ENCODE results near the gene SPECC1L.
"Not testable (repeated sequence)": the region's sequence is repeated elsewhere in the genome, so short reads cannot be mapped to it uniquely, and the experiment has no call there.

SPECC1L gene

GRCh38 chr22:24264329-24264896 lies 6.2 kb upstream of the SPECC1L start:
- ATAC-seq, H3K27me3 Mint-ChIP-seq: not testable (repeated sequence)

GRCh38 chr22:24265734-24266133 lies 4.9 kb upstream of the SPECC1L start:
- Mint-ChIP-seq H3K27ac (no peak overlapping the region), H3K4me3 (no peak overlapping the region), H3K36me3 (no peaks in the 10 kb centered on the region), H3K9me3 (no peaks in the 10 kb centered on the region), H3K27me3 (no peaks in the 10 kb centered on the region), H3K4me1 (peaks cover 27% of the 10 kb centered on the region)
- no peak for ATAC-seq

More at GRCh38 chr22:24264329-24264896, 6.2 kb upstream of the SPECC1L start:
- H3K36me3 Mint-ChIP-seq, H3K9me3 Mint-ChIP-seq: not testable (repeated sequence)
- Mint-ChIP-seq H3K27ac (peak overlapping the region; percentile 94), H3K4me1 (peaks cover 27% of the 10 kb centered on the region), H3K4me3 (peak overlapping the region; percentile 55)

DNA sequence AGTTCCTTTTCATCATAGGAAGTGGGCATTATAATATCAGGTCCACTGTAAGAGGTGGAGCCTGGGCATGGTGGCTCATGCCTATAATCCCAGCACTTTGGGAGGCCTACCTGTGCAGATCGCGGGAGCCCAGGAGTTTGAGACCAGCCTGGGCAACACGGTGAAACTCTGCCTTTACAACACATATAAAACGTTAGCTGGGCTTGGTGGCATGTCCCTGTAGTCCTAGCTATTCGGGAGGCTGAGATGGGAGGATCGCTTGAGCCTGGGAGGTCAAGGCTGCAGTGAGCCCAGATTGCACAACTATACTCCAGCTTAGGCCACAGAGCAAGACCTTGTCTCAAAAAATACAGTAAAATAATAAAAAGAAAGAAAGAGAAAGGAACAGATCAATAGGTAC lies 4.1 kb upstream of the SPECC1L start:
- not testable (repeated sequence) for H3K4me3 Mint-ChIP-seq, ATAC-seq, H3K36me3 Mint-ChIP-seq, H3K27me3 Mint-ChIP-seq, H3K27ac Mint-ChIP-seq, H3K9me3 Mint-ChIP-seq
- peaks cover 28% of the 10 kb centered on the region for H3K4me1 Mint-ChIP-seq

DNA sequence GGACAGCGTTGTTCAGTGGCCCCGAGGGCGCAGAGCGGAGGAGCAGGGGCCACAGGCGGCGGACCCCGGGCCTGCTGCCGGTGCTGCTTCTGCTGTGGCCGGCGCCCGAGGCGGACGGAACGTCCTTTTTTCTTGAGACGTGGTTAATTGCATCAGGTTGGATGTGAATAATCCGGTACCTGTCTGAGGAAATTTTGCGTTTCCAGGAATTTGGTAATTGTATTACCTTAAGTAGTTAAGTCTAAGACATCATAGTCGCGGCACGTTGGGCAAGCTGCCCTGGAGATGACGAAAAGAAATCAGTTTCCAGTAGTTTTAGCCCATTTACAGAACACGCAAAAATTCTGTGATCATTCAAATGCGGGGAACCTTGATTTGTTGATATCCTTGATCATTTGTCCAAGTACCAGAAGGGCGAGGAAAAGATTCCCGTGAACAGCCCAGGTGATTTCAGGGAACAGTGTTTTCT lies 789 bp downstream of the SPECC1L start:
- ATAC-seq, result no peak
- Mint-ChIP-seq H3K4me1 (peaks cover 40% of the 10 kb centered on the region), H3K36me3 (no peaks in the 10 kb centered on the region), H3K9me3 (no peaks in the 10 kb centered on the region), H3K4me3 (peak overlapping the region; percentile 92), H3K27ac (peak overlapping the region; percentile 77), H3K27me3 (no peaks in the 10 kb centered on the region)

GRCh38 chr22:24273031-24273430 lies 2.4 kb downstream of the SPECC1L start:
- H3K4me1 Mint-ChIP-seq, result peaks cover 47% of the 10 kb centered on the region
- not testable (repeated sequence) for H3K9me3 Mint-ChIP-seq, ATAC-seq, H3K27me3 Mint-ChIP-seq
- H3K27ac Mint-ChIP-seq, result peak overlapping the region; percentile 77
- H3K4me3 Mint-ChIP-seq, result peak overlapping the region; percentile 92
- peaks cover 10% of the 10 kb centered on the region for H3K36me3 Mint-ChIP-seq

DNA sequence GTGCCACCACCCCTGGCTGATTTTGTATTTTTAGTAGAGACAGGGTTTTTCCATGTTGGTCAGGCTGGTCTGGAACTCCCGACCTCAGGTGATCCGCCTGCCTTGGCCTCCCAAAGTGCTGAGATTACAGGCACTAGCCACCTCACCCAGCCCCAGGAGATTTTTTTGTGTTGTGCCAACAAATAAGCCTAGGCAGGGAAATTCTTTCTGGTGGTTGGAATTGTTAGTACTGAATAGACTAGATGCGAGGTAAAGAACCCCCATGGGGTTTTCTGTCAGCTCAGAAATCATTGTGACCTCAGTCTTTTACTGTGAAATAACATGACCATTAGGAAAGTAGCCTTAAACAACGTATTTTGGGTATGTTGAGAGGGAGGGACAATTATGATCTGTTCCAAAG lies 3.3 kb downstream of the SPECC1L start:
- not testable (repeated sequence) for H3K27me3 Mint-ChIP-seq, H3K9me3 Mint-ChIP-seq, ATAC-seq
- peaks cover 47% of the 10 kb centered on the region for H3K4me1 Mint-ChIP-seq
- H3K36me3 Mint-ChIP-seq, result peaks cover 10% of the 10 kb centered on the region
- peak overlapping the region; percentile 56 for H3K4me3 Mint-ChIP-seq
- peak overlapping the region; percentile 65 for H3K27ac Mint-ChIP-seq

DNA sequence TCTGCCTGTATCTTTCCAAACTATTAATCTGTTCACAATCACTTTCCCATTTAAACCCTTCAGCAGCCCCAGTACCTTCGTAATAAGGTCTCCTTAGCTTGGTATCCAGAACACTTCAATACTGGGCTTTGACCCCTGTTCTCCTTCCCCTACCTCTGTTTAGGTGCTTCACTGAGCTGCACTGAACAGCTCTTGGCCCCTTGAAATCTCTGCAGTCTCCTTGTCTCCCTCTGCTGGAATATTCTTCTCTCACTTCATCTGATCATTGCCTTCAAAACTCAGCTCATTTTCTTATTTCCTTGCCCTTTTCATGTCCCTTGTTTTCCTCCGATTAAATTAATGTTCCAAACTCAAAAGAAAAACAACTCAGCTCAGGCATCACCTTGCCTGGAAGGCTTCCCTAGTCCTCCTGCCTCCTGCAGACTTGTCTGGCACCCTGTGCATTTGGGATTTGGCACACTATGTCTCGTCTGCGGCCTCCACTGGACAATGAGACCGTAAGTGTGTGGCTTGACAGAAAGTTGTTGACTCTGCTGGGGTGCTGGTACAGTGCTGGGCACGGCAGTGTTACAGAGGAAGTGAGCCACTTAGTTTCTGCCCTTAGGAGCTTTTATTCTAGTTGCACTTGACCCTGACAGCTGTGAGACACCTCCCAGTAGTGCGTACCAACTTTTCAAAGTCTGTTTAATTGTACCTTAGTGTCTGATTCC lies 4.2 kb downstream of the SPECC1L start:
- not testable (repeated sequence) for H3K9me3 Mint-ChIP-seq, ATAC-seq, H3K27me3 Mint-ChIP-seq
- Mint-ChIP-seq H3K27ac (peak overlapping the region; percentile 84), H3K4me3 (peak overlapping the region; percentile 38), H3K4me1 (peaks cover 47% of the 10 kb centered on the region), H3K36me3 (peaks cover 10% of the 10 kb centered on the region)

DNA sequence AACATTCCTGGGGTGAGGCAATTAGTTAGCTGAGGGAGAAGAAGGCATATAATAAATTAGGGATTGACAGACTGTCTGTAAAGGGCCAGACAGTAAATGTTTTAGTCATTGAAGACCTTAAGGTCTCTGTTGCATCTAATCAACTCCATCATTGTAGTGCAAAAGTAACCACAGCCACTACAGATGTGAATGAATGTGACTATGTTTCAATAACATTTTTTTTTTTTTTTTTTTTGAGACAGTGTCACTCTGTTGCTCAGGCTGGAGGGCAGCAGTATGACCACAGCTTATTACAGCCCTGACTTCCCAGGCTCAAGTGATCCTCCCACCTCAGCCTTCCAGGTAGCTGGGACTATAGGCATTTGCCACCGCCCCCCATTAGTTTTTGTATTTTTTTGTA lies 9.7 kb downstream of the SPECC1L start:
- not testable (repeated sequence) for H3K9me3 Mint-ChIP-seq, H3K4me3 Mint-ChIP-seq, ATAC-seq, H3K27ac Mint-ChIP-seq, H3K27me3 Mint-ChIP-seq
- Mint-ChIP-seq H3K4me1 (peaks cover 45% of the 10 kb centered on the region), H3K36me3 (peaks cover 14% of the 10 kb centered on the region)

DNA sequence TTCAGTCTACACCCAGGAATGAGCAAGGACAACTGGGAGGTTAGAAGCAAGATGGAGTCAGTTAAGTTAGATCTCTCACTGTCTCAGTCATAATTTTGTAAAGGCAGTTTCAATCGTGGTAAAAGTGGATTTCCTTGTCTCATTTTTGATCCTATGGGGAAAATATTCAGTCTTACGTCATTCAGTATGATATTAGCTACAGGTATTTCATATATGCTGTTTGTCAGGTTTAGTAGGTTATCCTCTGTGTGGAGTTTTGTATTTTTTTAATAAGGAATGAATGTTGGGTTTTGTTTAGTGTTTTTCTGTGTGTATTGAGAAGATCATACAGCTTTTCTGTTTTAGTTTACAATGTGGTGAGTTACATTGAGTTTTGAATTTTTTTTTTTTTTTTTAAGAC lies 11.8 kb downstream of the SPECC1L start:
- Mint-ChIP-seq H3K4me1 (peaks cover 42% of the 10 kb centered on the region), H3K9me3 (no peaks in the 10 kb centered on the region), H3K27ac (no peak overlapping the region), H3K4me3 (no peak overlapping the region), H3K27me3 (no peaks in the 10 kb centered on the region), H3K36me3 (peaks cover 12% of the 10 kb centered on the region)
- ATAC-seq, result no peak

- no peaks in the 10 kb centered on the region for H3K9me3 Mint-ChIP-seq
- H3K4me3 Mint-ChIP-seq, result no peak overlapping the region
- H3K27me3 Mint-ChIP-seq, result no peaks in the 10 kb centered on the region
- H3K4me1 Mint-ChIP-seq, result peaks cover 47% of the 10 kb centered on the region
- peaks cover 10% of the 10 kb centered on the region for H3K36me3 Mint-ChIP-seq
- H3K27ac Mint-ChIP-seq, result no peak overlapping the region
- no peak for ATAC-seq
These were observed 14.1 kb downstream of the SPECC1L start for GRCh38 chr22:24284747-24285203.

GRCh38 chr22:24285245-24285644 lies 14.6 kb downstream of the SPECC1L start:
- Mint-ChIP-seq H3K27me3 (no peaks in the 10 kb centered on the region), H3K27ac (no peak overlapping the region), H3K9me3 (no peaks in the 10 kb centered on the region), H3K4me1 (peaks cover 52% of the 10 kb centered on the region), H3K36me3 (peaks cover 10% of the 10 kb centered on the region), H3K4me3 (no peak overlapping the region)
- ATAC-seq, result no peak

- H3K9me3 Mint-ChIP-seq, H3K36me3 Mint-ChIP-seq, H3K27ac Mint-ChIP-seq, H3K27me3 Mint-ChIP-seq, ATAC-seq, H3K4me3 Mint-ChIP-seq: not testable (repeated sequence)
- peaks cover 64% of the 10 kb centered on the region for H3K4me1 Mint-ChIP-seq
These were observed 16.6 kb downstream of the SPECC1L start for GRCh38 chr22:24287212-24287611.

- not testable (repeated sequence) for H3K27ac Mint-ChIP-seq, H3K27me3 Mint-ChIP-seq, H3K4me3 Mint-ChIP-seq, H3K9me3 Mint-ChIP-seq, H3K36me3 Mint-ChIP-seq, ATAC-seq
- H3K4me1 Mint-ChIP-seq, result peaks cover 65% of the 10 kb centered on the region
These were observed 17.2 kb downstream of the SPECC1L start for GRCh38 chr22:24287801-24288200.

DNA sequence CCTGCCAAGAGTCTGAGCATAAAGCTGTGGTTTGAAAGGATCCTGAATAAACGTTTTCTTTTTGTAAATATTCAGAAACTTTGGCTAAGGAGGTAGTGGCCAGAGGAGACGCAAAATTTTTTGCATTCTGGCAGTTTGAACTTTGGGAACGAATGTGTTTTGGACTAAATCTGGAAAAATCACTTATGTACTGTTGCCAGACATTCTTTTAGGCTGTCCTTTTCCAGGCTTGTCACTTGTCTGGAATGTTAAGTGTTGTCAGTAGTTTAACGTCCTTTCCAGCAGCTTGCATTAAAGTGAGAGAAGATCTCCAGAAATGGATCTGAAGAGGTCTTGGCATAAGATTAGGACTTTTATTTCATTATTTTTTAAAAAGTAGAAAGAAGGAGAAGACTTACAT lies 18.5 kb downstream of the SPECC1L start:
- Mint-ChIP-seq H3K27ac (no peak overlapping the region), H3K9me3 (no peaks in the 10 kb centered on the region), H3K36me3 (peaks cover 10% of the 10 kb centered on the region), H3K27me3 (no peaks in the 10 kb centered on the region), H3K4me3 (no peak overlapping the region), H3K4me1 (peaks cover 59% of the 10 kb centered on the region)
- ATAC-seq, result no peak

DNA sequence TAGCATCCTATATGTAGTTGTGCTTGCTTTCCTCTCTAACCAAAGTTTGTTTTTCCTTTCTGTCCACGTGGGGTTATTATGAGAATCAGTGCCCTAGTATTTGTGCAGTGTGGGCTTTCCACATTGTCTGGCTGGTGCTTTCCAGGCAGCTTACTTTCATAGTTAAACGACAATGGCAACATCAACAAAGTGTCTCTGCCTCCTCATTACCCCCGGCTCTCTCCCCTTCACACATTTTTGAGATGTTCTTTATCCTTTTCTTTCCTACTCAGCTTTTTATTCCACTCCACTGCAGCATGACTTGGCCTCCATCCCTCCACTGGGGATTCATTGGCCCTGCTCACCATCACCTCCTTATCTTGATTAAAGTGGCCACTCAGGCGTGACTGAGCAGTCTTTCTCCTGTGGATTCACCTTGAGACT lies 19.1 kb downstream of the SPECC1L start:
- no peaks in the 10 kb centered on the region for H3K9me3 Mint-ChIP-seq
- ATAC-seq, result peak; percentile 48
- no peaks in the 10 kb centered on the region for H3K27me3 Mint-ChIP-seq
- H3K4me1 Mint-ChIP-seq, result peaks cover 53% of the 10 kb centered on the region
- no peak overlapping the region for H3K4me3 Mint-ChIP-seq
- H3K27ac Mint-ChIP-seq, result no peak overlapping the region
- H3K36me3 Mint-ChIP-seq, result peaks cover 7% of the 10 kb centered on the region

- H3K27me3 Mint-ChIP-seq, result no peaks in the 10 kb centered on the region
- ATAC-seq, result no peak
- H3K9me3 Mint-ChIP-seq, result no peaks in the 10 kb centered on the region
- H3K4me3 Mint-ChIP-seq, result no peak overlapping the region
- peaks cover 6% of the 10 kb centered on the region for H3K36me3 Mint-ChIP-seq
- H3K4me1 Mint-ChIP-seq, result peaks cover 49% of the 10 kb centered on the region
- no peak overlapping the region for H3K27ac Mint-ChIP-seq
These were observed 19.8 kb downstream of the SPECC1L start for GRCh38 chr22:24290459-24290858.

Data from stimulated activated memory B cell treated with anti-CD40 and anti-IgM and Interleukin-4, amounts not matched to agents 10 μg/mL and 1 μg/mL and 100 μg/mL, for 72 hours (primary cell).